ENCODE data around the gene STXBP1.
A peak's percentile ranks its signal among the peaks of the same experiment; 100 is the strongest.

Gene STXBP1

GRCh38 chr9:127707766-127708165 is 95.7 kb downstream of the STXBP1 start:
- H4K20me1 ChIP-seq (ENCODE audit: insufficient read depth, low read length) = no peaks in the 10 kb centered on the region
- H3K27ac ChIP-seq (ENCODE audit: low read depth, low read length, poor library complexity, severe bottlenecking) = no peak overlapping the region
- H3K36me3 ChIP-seq (ENCODE audit: insufficient read depth, low read length) = no peaks in the 10 kb centered on the region
- no peak overlapping the region for H3K4me2 ChIP-seq (ENCODE audit: low read length)
- H3K79me2 ChIP-seq (ENCODE audit: insufficient read depth, low read length) = no peaks in the 10 kb centered on the region
- no peak overlapping the region for H3K4me3 ChIP-seq (ENCODE audit: low read depth, low read length, poor library complexity, severe bottlenecking)
- H3K4me1 ChIP-seq (ENCODE audit: insufficient read depth, low read length, severe bottlenecking) = no peaks in the 10 kb centered on the region
- H3K9me2 ChIP-seq (ENCODE audit: low read depth, low read length) = no peaks in the 10 kb centered on the region
- no peaks in the 10 kb centered on the region for H3K9me3 ChIP-seq (ENCODE audit: low read length)
- TF ChIP-seq EZH2 (IDR thresholded peaks at IDR 0.05; ENCODE audit: borderline replicate concordance, low read length) = no peak
- TF ChIP-seq, protein P1, sequence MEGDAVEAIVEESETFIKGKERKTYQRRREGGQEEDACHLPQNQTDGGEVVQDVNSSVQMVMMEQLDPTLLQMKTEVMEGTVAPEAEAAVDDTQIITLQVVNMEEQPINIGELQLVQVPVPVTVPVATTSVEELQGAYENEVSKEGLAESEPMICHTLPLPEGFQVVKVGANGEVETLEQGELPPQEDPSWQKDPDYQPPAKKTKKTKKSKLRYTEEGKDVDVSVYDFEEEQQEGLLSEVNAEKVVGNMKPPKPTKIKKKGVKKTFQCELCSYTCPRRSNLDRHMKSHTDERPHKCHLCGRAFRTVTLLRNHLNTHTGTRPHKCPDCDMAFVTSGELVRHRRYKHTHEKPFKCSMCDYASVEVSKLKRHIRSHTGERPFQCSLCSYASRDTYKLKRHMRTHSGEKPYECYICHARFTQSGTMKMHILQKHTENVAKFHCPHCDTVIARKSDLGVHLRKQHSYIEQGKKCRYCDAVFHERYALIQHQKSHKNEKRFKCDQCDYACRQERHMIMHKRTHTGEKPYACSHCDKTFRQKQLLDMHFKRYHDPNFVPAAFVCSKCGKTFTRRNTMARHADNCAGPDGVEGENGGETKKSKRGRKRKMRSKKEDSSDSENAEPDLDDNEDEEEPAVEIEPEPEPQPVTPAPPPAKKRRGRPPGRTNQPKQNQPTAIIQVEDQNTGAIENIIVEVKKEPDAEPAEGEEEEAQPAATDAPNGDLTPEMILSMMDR (IDR thresholded peaks at IDR 0.05; ENCODE audit: low read length) = peak; percentile 46; the same call in 1 of the 2 replicates
- H3F3A ChIP-seq (ENCODE audit: insufficient read depth, low read length) = no peaks in the 10 kb centered on the region
- H3K27me3 ChIP-seq (ENCODE audit: insufficient read depth, low read length) = 0 out of 2 replicates have a peak, but pooled peaks cover 4% of the 10 kb centered on the region
- H3K9ac ChIP-seq (ENCODE audit: low read length) = no peak overlapping the region
- H2AFZ ChIP-seq (ENCODE audit: low read length) = no peak overlapping the region

GRCh38 chr9:127708952-127709587 is 97.0 kb downstream of the STXBP1 start:
- H3K4me1 ChIP-seq (ENCODE audit: insufficient read depth, low read length, severe bottlenecking) = no peaks in the 10 kb centered on the region

GRCh38 chr9:127710204-127710783 is 98.2 kb downstream of the STXBP1 start:
- H3K9me2 ChIP-seq (ENCODE audit: low read depth, low read length) = no peaks in the 10 kb centered on the region
- TF ChIP-seq, protein P1 (IDR thresholded peaks at IDR 0.05; ENCODE audit: low read length) = no peak
- TF ChIP-seq EZH2 (IDR thresholded peaks at IDR 0.05; ENCODE audit: borderline replicate concordance, low read length) = no peak
- H3K4me1 ChIP-seq (ENCODE audit: insufficient read depth, low read length, severe bottlenecking) = no peaks in the 10 kb centered on the region
- no peak overlapping the region for H3K27ac ChIP-seq (ENCODE audit: low read depth, low read length, poor library complexity, severe bottlenecking)
- H3K36me3 ChIP-seq (ENCODE audit: insufficient read depth, low read length) = no peaks in the 10 kb centered on the region
- no peaks in the 10 kb centered on the region for H3K79me2 ChIP-seq (ENCODE audit: insufficient read depth, low read length)
- no peak overlapping the region for H2AFZ ChIP-seq (ENCODE audit: low read length)
- H3K9ac ChIP-seq (ENCODE audit: low read length) = no peak overlapping the region
- 0 out of 2 replicates have a peak, but pooled peaks cover under 1% of the 10 kb centered on the region for H3K27me3 ChIP-seq (ENCODE audit: insufficient read depth, low read length)
- H3K4me3 ChIP-seq (ENCODE audit: low read depth, low read length, poor library complexity, severe bottlenecking) = no peak overlapping the region
- H4K20me1 ChIP-seq (ENCODE audit: insufficient read depth, low read length) = no peaks in the 10 kb centered on the region
- no peak overlapping the region for H3K4me2 ChIP-seq (ENCODE audit: low read length)
- no peaks in the 10 kb centered on the region for H3K9me3 ChIP-seq (ENCODE audit: low read length)
- no peaks in the 10 kb centered on the region for H3F3A ChIP-seq (ENCODE audit: insufficient read depth, low read length)

More at GRCh38 chr9:127708952-127709587, 97.0 kb downstream of the STXBP1 start:
- no peaks in the 10 kb centered on the region for H3K9me2 ChIP-seq (ENCODE audit: low read depth, low read length)
- H3K36me3 ChIP-seq (ENCODE audit: insufficient read depth, low read length) = no peaks in the 10 kb centered on the region
- H3K4me2 ChIP-seq (ENCODE audit: low read length) = no peak overlapping the region
- no peak overlapping the region for H3K27ac ChIP-seq (ENCODE audit: low read depth, low read length, poor library complexity, severe bottlenecking)
- no peak overlapping the region for H3K4me3 ChIP-seq (ENCODE audit: low read depth, low read length, poor library complexity, severe bottlenecking)
- TF ChIP-seq EZH2 (IDR thresholded peaks at IDR 0.05; ENCODE audit: borderline replicate concordance, low read length) = no peak
- no peaks in the 10 kb centered on the region for H3F3A ChIP-seq (ENCODE audit: insufficient read depth, low read length)
- H3K27me3 ChIP-seq (ENCODE audit: insufficient read depth, low read length) = 0 out of 2 replicates have a peak, but pooled peaks cover 4% of the 10 kb centered on the region
- no peaks in the 10 kb centered on the region for H3K9me3 ChIP-seq (ENCODE audit: low read length)
- H3K9ac ChIP-seq (ENCODE audit: low read length) = no peak overlapping the region
- no peaks in the 10 kb centered on the region for H4K20me1 ChIP-seq (ENCODE audit: insufficient read depth, low read length)
- H2AFZ ChIP-seq (ENCODE audit: low read length) = no peak overlapping the region
- H3K79me2 ChIP-seq (ENCODE audit: insufficient read depth, low read length) = no peaks in the 10 kb centered on the region

All from OCI-LY1 (cell line).